PFSK-1 (cell line): ENCODE results near the gene ADRA2A.

Source experiments
- FOXP2 ChIP-seq: optimal IDR thresholded peaks from 2 replicates; pipeline ENCODE3; 2011; ENCODE audit warnings: borderline replicate concordance, control low read depth, inconsistent platforms; ENCODE audit not compliant: insufficient read depth; ENCODE audit errors: extremely low read length, extremely low read depth
- POLR2AphosphoS5 ChIP-seq: IDR thresholded peaks from 2 replicates; pipeline ENCODE4 v1.6.1; 2012; ENCODE audit warnings: low read depth, mild to moderate bottlenecking, control low read depth, low read length, moderate library complexity
- REST ChIP-seq, 2 experiments: IDR thresholded peaks; 2 replicates each; pipeline versions ENCODE4 v1.6.1 to v1.8.0; 2011 to 2012; ENCODE audit warnings: low read depth in 2 of 2, low read length in 2 of 2, control low read depth in 1 of 2, inconsistent platforms in 1 of 2, mild to moderate bottlenecking in 1 of 2, moderate library complexity in 1 of 2; ENCODE audit not compliant: insufficient read depth in 1 of 2
- SIN3A ChIP-seq: IDR thresholded peaks from 2 replicates; pipeline ENCODE4 v1.6.1; 2012; ENCODE audit warnings: mild to moderate bottlenecking, low read length, moderate library complexity, borderline replicate concordance; ENCODE audit not compliant: insufficient read depth
- TAF1 ChIP-seq: IDR thresholded peaks from 2 replicates; pipeline ENCODE4 v1.6.1; 2012; ENCODE audit warnings: low read length, control low read depth, borderline replicate concordance; ENCODE audit not compliant: insufficient read depth

The ADRA2A gene

DNA sequence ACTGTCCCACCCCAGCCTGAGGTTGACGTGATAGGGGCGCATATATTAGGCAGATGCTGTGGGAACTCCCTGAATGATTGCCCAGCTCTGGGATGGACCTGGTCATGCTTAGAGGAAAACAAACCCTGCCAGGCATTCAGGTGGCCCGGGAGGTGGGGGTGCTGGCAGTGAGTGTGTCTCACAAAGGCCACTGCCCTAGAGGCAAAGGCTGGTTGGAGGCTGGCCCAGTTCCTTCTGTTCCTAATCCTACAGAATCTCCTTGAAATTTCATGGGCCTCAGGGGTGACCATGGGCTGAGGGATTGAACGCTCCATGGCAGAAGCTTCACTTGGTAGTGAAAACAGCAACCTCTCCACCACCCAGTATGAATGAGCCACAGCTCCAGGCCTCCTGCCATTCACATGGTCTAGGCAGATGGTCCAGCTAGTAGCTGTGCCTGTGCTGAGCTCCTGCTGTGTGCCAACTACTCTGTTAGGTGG is 25.6 kb downstream of the ADRA2A start:
- TF ChIP-seq REST (IDR thresholded peaks at IDR 0.05; ENCODE audit: insufficient read depth in 1 of 2, low read depth in 2 of 2, low read length in 2 of 2) (no peak), FOXP2 (no peak), POLR2AphosphoS5 (no peak), TAF1 (no peak), SIN3A (no peak)

DNA sequence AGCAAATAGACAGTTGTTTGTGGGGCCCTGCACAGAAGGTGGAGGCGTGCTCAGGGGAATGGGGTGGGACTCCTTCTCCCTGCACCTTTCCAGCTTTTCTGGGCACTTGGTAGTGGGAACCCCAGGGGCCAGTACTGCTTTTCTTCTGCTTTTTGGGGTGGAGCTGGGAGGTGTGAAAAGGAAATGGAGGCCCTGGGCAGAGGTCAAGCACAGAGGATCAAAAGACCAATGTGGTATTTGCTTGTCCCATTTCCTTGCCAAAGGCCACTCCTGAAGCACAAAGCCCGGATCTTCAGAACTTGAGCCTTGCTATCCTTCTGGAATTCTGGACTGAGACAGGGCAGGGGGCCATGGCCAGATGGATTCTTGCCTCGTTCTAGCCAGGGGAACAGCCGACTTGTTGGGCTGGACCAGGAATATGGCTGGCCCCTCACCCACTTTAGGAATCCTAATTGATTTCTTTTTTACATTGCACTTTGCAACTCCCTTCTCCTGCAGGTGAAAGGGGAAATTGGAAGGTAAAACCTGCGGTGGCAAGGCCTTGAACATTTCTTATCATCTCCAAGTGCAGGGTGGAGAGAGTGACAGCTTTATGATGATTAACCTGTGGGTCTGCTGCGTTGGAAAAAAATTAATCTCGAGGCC is 26.5 kb downstream of the ADRA2A start:
- TF ChIP-seq TAF1 (no peak), FOXP2 (no peak), SIN3A (no peak)

- TF ChIP-seq TAF1 (no peak), POLR2AphosphoS5 (no peak), SIN3A (no peak), REST (IDR thresholded peaks at IDR 0.05; ENCODE audit: insufficient read depth in 1 of 2, low read depth in 2 of 2, low read length in 2 of 2) (no peak), FOXP2 (no peak)
Measured at GRCh38 chr10:111104811-111105210, 28.0 kb downstream of the ADRA2A start.

DNA sequence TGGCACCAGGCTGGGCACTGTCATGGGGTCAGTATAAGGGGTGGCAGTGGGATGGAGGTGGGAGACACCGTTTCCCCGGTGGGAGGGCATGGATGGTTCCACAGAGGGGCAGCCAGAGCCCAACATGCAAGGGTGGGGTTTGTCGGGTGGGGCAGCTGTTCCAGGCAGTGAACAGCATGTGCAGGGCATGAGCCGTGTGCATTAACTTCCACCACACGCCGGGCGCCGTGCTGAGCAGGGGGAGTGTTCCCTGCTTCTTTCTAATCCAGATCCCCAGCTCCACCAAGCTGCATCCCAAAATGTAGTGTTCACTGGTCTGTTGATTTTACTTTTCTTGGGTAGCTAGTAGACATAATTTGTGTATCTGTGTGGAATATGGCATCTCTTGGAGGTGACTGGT is 29.3 kb downstream of the ADRA2A start:
- TF ChIP-seq FOXP2 (no peak), POLR2AphosphoS5 (no peak), TAF1 (no peak), REST (IDR thresholded peaks at IDR 0.05; ENCODE audit: insufficient read depth in 1 of 2, low read depth in 2 of 2, low read length in 2 of 2) (no peak), SIN3A (no peak)

DNA sequence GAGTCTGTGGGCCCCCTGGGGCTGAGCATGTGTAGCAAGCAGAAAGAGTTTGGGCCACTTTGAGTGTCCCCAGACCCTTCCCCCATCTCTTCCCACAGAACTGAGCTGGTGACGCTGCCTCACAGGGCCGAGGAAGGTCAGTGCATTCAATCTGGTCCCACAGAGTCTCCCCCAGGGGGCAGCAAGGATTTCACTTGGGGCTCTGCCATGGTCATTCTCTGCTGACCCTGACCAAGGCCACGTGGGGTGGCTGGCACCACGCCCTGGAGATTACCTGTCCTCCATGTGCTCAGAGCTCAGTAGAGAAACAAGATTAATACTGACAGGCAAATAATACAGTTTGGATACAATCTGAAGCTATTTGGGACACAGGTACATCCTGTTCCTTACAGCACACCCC is 30.2 kb downstream of the ADRA2A start:
- TF ChIP-seq FOXP2, result no peak
- no peak for TF ChIP-seq SIN3A
- no peak for TF ChIP-seq TAF1
- TF ChIP-seq REST (IDR thresholded peaks at IDR 0.05; ENCODE audit: insufficient read depth in 1 of 2, low read depth in 2 of 2, low read length in 2 of 2), result no peak
- TF ChIP-seq POLR2AphosphoS5, result no peak
